Measurements from ENCODE around the gene EIF3I.

GRCh38 chr1:32186077-32186476 lies 36.1 kb upstream of the EIF3I start:
- TF ChIP-seq CTCF (IDR thresholded peaks at IDR 0.05): no peak
- TF ChIP-seq POLR2A (IDR thresholded peaks at IDR 0.05): no peak
